ENCODE measurements around the gene TEAD2. TPM values are rescaled to one million over a fixed set of nuclear protein-coding genes. Genes with fewer than 3 reads are reported as not detected.

The TEAD2 gene
- total and polyA plus RNA-seq, 9 of the 15 experiments (the other 6 are each of a cell fraction or from before 2014, with no cell fraction given), result 1.6 to 27.0 (median 13.9) TPM

DNA sequence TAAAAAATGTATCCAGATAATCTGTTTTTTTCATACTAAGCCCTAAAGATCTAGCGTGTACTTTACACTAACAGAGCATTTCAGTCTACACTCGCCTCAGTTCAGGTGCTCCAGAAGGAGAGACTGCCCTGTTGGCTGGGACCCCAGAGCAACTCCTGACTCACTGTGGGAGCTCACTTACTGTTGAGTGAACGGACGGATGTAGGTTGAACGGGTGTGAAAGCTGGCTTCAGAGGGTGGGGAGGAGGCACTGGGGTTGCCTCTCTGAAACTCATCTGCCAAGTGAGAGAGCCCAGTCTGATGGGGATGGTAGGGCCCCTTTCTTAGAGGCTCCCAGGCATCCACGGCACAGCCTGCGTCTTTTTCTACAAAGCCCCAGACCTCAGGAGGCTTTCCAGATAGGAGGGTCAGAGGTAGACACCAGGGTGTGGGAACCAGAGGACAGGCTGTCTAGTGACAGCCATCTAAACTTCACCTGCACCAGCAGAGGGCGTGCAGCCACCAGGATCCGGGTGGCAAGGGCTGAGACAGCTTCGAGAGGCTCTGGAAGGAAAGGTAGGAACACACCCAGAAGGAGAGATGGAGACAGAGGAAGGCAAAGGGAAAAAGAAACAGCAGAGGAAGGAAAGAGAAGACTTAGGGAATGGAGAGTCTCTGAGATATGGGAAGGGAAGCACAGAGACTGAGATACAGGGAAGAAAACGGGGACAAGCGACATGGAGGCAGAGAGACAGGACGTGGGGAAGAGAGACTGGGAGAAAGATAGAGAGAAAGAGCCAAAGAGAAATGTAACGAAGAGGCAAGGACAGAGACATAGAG, 29.6 kb upstream of the TEAD2 start (continued):
- TF ChIP-seq ELF4 (CRISPR knock-in tag; IDR thresholded peaks at IDR 0.05) (peak; percentile 70; the same call in 1 of the 2 replicates), STAG1 (CRISPR knock-in tag; IDR thresholded peaks at IDR 0.05; ENCODE audit: borderline replicate concordance) (peak; percentile 69; the same call in 1 of the 2 replicates), MAFK (IDR thresholded peaks at IDR 0.05; ENCODE audit: low read length) (0 out of 2 replicates have a peak, but pooled peaks have one; percentile 24), RAD21 (CRISPR knock-in tag; conservative IDR thresholded peaks at IDR 0.05 in 1 of 2, IDR thresholded peaks at IDR 0.05 in 1 of 2) (peak; percentile 97 to 99), RUNX1 (IDR thresholded peaks at IDR 0.05; ENCODE audit: low read depth) (no peak), MIER1 (IDR thresholded peaks at IDR 0.05; ENCODE audit: low read depth) (peak; percentile 79), NCOA4 (IDR thresholded peaks at IDR 0.05; ENCODE audit: partially characterized antibody) (peak; percentile 57), FOXK1 (CRISPR knock-in tag; IDR thresholded peaks at IDR 0.05; ENCODE audit: borderline replicate concordance) (no peak), KDM1A (IDR thresholded peaks at IDR 0.05) (no peak), SREBF2 (CRISPR knock-in tag; IDR thresholded peaks at IDR 0.05) (no peak), ILK (tag; IDR thresholded peaks at IDR 0.05; ENCODE audit: borderline replicate concordance, low read depth) (no peak), MAX (CRISPR knock-in tag; IDR thresholded peaks at IDR 0.05) (no peak), SP1 (CRISPR knock-in tag; IDR thresholded peaks at IDR 0.05) (peak; percentile 65; the same call in 1 of the 2 replicates), ERF (CRISPR knock-in tag; IDR thresholded peaks at IDR 0.05) (no peak), ZNF212 (CRISPR knock-in tag; IDR thresholded peaks at IDR 0.05) (no peak), XRCC3 (IDR thresholded peaks at IDR 0.05) (no peak), ZNF217 (CRISPR knock-in tag; IDR thresholded peaks at IDR 0.05) (no peak), ZNF232 (CRISPR knock-in tag; IDR thresholded peaks at IDR 0.05) (no peak), PHB2 (IDR thresholded peaks at IDR 0.05; ENCODE audit: low read depth) (peak; percentile 53; the same call in 1 of the 2 replicates)
- TF ChIP-seq, protein P1, sequence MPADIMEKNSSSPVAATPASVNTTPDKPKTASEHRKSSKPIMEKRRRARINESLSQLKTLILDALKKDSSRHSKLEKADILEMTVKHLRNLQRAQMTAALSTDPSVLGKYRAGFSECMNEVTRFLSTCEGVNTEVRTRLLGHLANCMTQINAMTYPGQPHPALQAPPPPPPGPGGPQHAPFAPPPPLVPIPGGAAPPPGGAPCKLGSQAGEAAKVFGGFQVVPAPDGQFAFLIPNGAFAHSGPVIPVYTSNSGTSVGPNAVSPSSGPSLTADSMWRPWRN (IDR thresholded peaks at IDR 0.05; ENCODE audit: low read depth), result no peak
- TF ChIP-seq, protein P2, sequence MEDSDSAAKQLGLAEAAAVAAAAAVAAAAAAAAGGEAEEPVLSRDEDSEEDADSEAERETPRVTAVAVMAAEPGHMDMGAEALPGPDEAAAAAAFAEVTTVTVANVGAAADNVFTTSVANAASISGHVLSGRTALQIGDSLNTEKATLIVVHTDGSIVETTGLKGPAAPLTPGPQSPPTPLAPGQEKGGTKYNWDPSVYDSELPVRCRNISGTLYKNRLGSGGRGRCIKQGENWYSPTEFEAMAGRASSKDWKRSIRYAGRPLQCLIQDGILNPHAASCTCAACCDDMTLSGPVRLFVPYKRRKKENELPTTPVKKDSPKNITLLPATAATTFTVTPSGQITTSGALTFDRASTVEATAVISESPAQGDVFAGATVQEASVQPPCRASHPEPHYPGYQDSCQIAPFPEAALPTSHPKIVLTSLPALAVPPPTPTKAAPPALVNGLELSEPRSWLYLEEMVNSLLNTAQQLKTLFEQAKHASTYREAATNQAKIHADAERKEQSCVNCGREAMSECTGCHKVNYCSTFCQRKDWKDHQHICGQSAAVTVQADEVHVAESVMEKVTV (CRISPR knock-in tag; IDR thresholded peaks at IDR 0.05), result peak; percentile 93
- TF ChIP-seq, protein P3, sequence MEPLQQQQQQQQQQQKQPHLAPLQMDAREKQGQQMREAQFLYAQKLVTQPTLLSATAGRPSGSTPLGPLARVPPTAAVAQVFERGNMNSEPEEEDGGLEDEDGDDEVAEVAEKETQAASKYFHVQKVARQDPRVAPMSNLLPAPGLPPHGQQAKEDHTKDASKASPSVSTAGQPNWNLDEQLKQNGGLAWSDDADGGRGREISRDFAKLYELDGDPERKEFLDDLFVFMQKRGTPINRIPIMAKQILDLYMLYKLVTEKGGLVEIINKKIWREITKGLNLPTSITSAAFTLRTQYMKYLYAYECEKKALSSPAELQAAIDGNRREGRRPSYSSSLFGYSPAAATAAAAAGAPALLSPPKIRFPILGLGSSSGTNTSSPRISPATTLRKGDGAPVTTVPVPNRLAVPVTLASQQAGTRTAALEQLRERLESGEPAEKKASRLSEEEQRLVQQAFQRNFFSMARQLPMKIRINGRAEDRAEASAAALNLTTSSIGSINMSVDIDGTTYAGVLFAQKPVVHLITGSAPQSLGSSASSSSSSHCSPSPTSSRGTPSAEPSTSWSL (CRISPR knock-in tag; IDR thresholded peaks at IDR 0.05; ENCODE audit: borderline replicate concordance), result no peak
- TF ChIP-seq, protein P4, sequence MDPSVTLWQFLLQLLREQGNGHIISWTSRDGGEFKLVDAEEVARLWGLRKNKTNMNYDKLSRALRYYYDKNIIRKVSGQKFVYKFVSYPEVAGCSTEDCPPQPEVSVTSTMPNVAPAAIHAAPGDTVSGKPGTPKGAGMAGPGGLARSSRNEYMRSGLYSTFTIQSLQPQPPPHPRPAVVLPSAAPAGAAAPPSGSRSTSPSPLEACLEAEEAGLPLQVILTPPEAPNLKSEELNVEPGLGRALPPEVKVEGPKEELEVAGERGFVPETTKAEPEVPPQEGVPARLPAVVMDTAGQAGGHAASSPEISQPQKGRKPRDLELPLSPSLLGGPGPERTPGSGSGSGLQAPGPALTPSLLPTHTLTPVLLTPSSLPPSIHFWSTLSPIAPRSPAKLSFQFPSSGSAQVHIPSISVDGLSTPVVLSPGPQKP (CRISPR knock-in tag; IDR thresholded peaks at IDR 0.05), result no peak

All from K562 (cell line).